ENCODE results near the gene FUCA1.

The FUCA1 gene

DNA sequence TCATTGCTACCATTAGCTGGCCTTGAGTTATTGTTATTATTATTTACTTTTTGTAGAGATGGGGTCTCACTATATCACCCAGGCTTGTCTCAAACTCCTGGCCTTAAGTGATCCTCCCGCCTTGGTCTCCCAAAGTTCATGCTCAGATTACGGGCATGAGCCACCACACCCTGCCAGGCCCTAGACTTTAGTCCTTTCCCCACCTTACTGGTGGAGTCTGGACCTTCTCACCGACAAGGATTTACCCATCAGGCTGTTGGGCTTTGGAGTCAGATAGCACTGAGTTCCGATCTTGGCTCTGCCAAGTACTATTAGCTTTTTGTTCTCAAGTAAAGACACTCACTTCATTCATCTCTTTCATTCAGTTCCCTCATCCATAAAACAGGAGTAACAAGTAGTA, 27.9 kb upstream of the FUCA1 start:
- DNase-seq (ENCODE audit: low read depth) = no peak
- TF ChIP-seq, protein P1, sequence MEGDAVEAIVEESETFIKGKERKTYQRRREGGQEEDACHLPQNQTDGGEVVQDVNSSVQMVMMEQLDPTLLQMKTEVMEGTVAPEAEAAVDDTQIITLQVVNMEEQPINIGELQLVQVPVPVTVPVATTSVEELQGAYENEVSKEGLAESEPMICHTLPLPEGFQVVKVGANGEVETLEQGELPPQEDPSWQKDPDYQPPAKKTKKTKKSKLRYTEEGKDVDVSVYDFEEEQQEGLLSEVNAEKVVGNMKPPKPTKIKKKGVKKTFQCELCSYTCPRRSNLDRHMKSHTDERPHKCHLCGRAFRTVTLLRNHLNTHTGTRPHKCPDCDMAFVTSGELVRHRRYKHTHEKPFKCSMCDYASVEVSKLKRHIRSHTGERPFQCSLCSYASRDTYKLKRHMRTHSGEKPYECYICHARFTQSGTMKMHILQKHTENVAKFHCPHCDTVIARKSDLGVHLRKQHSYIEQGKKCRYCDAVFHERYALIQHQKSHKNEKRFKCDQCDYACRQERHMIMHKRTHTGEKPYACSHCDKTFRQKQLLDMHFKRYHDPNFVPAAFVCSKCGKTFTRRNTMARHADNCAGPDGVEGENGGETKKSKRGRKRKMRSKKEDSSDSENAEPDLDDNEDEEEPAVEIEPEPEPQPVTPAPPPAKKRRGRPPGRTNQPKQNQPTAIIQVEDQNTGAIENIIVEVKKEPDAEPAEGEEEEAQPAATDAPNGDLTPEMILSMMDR (IDR thresholded peaks at IDR 0.05; ENCODE audit: low read depth, low read length, missing control alignments) = no peak
- H3K4me3 ChIP-seq (ENCODE audit: low read depth, low read length) = no peak overlapping the region

DNA sequence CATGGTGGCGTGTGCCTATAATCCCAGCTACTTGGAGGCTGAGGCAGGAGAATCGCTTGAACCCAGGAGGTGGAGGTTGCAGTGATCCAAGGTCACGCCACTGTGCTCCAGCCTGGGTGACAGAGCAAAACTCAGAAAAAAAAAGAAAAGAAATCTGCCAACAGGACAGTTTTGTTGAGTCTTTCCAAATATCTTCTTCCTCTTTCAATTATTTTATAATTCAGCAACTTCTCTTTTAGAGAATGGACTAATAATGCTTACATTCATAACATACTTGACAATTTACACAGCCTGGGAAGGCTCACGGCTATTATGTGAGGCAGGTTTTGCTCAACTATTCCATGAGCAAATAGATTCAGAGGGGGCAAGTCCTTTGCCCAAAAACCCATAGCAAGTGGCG, 27.0 kb upstream of the FUCA1 start:
- no peak overlapping the region for H3K4me3 ChIP-seq (ENCODE audit: low read depth, low read length)
- DNase-seq (ENCODE audit: low read depth) = no peak
- TF ChIP-seq, protein P1 (IDR thresholded peaks at IDR 0.05; ENCODE audit: low read depth, low read length, missing control alignments) = no peak

DNA sequence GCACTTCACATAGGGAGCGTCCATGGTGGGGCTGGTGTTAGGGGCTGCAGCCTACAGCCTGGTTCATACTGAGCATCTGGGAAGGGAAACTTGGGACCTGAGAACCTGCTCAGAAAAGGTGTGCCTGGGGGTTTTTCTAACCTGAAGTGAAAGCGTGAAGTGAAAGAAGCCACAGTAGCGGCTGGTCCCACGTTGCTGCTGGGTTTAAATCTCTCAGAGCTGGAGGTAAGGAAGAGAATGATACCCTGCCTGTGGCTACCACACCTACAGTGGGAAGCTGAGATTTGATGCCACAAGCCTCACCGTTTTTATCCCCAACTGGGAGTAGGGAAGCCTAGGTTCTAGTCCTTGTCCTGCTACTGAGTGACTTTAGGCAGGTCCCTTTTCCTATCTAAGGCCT, 21.0 kb upstream of the FUCA1 start:
- no peak for DNase-seq (ENCODE audit: low read depth)
- TF ChIP-seq, protein P1 (IDR thresholded peaks at IDR 0.05; ENCODE audit: low read depth, low read length, missing control alignments) = no peak
- no peak overlapping the region; the same call in 1 of the 2 replicates for H3K4me3 ChIP-seq (ENCODE audit: low read depth, low read length)

DNA sequence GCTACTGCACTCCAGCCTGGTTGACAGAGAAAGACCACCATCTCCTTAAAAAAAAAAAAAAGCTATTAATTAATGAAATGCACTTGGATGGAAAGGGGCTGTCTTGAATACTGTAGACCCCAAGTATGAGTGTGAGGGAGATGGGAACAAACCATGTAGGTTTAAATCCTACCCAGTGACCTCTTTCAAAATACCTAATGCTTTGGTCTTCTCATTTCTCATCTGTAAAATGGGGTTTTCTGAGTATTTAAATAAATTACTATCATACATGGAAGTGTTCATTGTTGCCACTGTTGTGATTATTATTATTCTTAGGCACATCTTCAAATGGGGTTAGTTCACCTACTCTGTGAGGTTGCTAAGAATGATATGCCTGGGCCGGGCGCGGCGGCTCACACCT, 17.1 kb upstream of the FUCA1 start:
- H3K4me3 ChIP-seq (ENCODE audit: low read depth, low read length) = no peak overlapping the region
- no peak for DNase-seq (ENCODE audit: low read depth)
- TF ChIP-seq, protein P1 (IDR thresholded peaks at IDR 0.05; ENCODE audit: low read depth, low read length, missing control alignments) = no peak

DNA sequence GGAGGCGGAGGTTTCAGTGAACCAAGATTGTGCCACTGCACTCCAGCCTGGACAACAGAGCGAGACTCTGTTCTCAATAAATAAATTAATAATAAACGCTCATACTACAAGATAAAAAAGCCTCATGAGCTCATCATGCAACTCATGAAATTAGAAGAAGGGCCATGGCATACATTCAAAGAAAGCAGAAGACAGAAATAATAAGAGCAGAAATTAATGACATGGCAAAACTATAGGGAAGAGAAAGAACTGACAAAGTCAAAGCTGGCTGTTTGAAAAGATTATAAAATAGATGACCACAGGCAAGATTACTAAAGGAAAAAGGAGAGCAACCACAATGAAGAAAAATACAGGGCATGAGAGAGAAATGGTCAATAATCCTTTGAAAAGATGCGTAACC, 14.7 kb upstream of the FUCA1 start:
- no peak for DNase-seq (ENCODE audit: low read depth)
- TF ChIP-seq, protein P1 (IDR thresholded peaks at IDR 0.05; ENCODE audit: low read depth, low read length, missing control alignments) = no peak
- no peak overlapping the region for H3K4me3 ChIP-seq (ENCODE audit: low read depth, low read length)

DNA sequence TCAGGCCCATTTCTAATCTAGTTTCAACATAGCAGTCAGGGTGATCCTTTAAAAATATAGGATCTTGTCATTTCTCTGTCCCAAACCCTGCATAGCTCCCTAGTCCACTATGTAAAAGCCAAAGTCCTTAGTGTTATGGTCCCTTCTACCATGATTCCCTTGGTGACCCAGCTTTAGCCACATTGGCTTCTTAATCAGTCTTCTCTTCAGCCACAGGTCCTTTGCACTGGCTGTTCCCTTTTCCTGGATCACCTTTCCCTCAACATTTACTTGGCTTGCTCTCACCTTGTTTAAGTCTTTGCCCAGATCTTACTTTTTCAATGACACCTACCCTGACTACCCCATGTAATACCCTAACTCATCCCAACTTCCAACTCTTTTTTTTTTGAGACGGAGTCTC, 11.7 kb upstream of the FUCA1 start:
- no peak overlapping the region for H3K4me3 ChIP-seq (ENCODE audit: low read depth, low read length)
- TF ChIP-seq, protein P1 (IDR thresholded peaks at IDR 0.05; ENCODE audit: low read depth, low read length, missing control alignments) = no peak
- no peak for DNase-seq (ENCODE audit: low read depth)

DNA sequence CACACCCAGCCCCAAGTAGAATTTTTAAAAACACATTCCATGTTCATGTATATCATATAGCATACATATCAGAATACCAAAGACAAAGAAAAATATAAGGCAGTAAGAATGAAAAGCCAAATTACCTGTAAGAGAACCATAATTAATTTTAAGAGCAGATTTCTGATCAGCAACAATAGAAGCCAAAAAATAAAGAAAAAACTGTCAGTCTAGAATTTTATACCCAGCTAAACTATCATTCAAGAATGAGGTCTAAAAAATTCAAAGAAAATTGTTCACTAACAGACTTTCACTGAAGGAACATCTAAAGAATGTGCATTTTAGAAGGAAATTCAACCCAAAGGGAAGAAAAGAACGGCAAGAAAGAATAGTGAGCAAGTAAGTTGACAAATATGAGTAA, 10.6 kb upstream of the FUCA1 start:
- no peak for DNase-seq (ENCODE audit: low read depth)
- no peak overlapping the region for H3K4me3 ChIP-seq (ENCODE audit: low read depth, low read length)
- TF ChIP-seq, protein P1 (IDR thresholded peaks at IDR 0.05; ENCODE audit: low read depth, low read length, missing control alignments) = no peak
